Panc1 (cell line): ENCODE measurements around the gene TMEM106C. TPM values are rescaled to one million over a fixed set of nuclear protein-coding genes. Genes with fewer than 3 reads are reported as not detected.

Experiments
- ATAC-seq: fragments of 200-7000 bp; cut with Tn5 transposase; 2 replicates; pipeline ENCODE4 v1.9.1; 2020; ENCODE audit warnings: mild to moderate bottlenecking, moderate library complexity
- BruUV-seq: library from RNA; stranded (reverse); fragments of 400-500 nt; replicated peaks from 2 replicates; lab custom pipeline; 2021; lab: Mats Ljungman, UMichigan
- CTCF ChIA-PET: fragments of 300-600 bp; sonication (Branson Sonifier 250); formaldehyde crosslinking; loops from one replicate; lab custom pipeline; 2022; ENCODE audit warnings: antibody characterized with exemption; lab: Charles Lee
- POLR2A ChIA-PET: fragments of 300-600 bp; sonication (Branson Sonifier 250); formaldehyde crosslinking; loops from one replicate; lab custom pipeline; 2022; ENCODE audit warnings: antibody characterized with exemption; lab: Charles Lee
- DNase-seq: peaks from one replicate; pipeline ENCODE4 v3.0.0-alpha.2; 2010; ENCODE audit warnings: low read depth, low spot score
- H3K27ac ChIP-seq: 2 replicates; pipeline ENCODE4 v1.5.1; 2011; ENCODE audit warnings: mild to moderate bottlenecking, low read length, inconsistent platforms
- H3K27me3 ChIP-seq: fragments of 200-500 bp; sonication (Bioruptor generic); 2 replicates; pipeline ENCODE4 v1.6.0; 2014; ENCODE audit warnings: low read length, inconsistent platforms; ENCODE audit not compliant: control insufficient read depth, insufficient read depth
- H3K36me3 ChIP-seq: fragments of 200-500 bp; sonication (Bioruptor generic); 2 replicates; pipeline ENCODE4 v1.5.1; 2014; ENCODE audit warnings: inconsistent platforms, mild to moderate bottlenecking, low read length, moderate library complexity; ENCODE audit not compliant: control insufficient read depth, insufficient read depth
- H3K4me1 ChIP-seq: 2 replicates; pipeline ENCODE4 v1.5.1; 2011; ENCODE audit warnings: inconsistent platforms, mild to moderate bottlenecking, low read length, moderate library complexity; ENCODE audit not compliant: control insufficient read depth, insufficient read depth
- H3K4me3 ChIP-seq, 2 experiments: 2 replicates each; pipeline ENCODE4 v1.5.1; 2011 to 2012; ENCODE audit warnings: low read depth in 2 of 2, low read length in 2 of 2, mild to moderate bottlenecking in 2 of 2, inconsistent platforms in 1 of 2, moderate library complexity in 1 of 2
- H3K9me3 ChIP-seq: fragments of 200-500 bp; sonication (Bioruptor generic); 2 replicates; pipeline ENCODE4 v1.5.1; 2014; ENCODE audit warnings: low read depth, mild to moderate bottlenecking, inconsistent platforms, low read length, moderate library complexity; ENCODE audit not compliant: control insufficient read depth, insufficient read depth
- POLR2AphosphoS5 ChIP-seq: IDR thresholded peaks from 2 replicates; pipeline ENCODE4 v1.6.1; 2012; ENCODE audit warnings: mild to moderate bottlenecking, low read depth, low read length, moderate library complexity
- REST ChIP-seq, 2 experiments: IDR thresholded peaks; 2 replicates each; pipeline ENCODE4 v1.6.1; 2011 to 2012; ENCODE audit warnings: low read depth in 2 of 2, control low read depth in 1 of 2, low read length in 1 of 2, mild to moderate bottlenecking in 1 of 2, moderate library complexity in 1 of 2; ENCODE audit not compliant: insufficient read depth in 1 of 2
- SIN3A ChIP-seq: IDR thresholded peaks from 2 replicates; pipeline ENCODE4 v1.6.1; 2012; ENCODE audit warnings: low read depth, mild to moderate bottlenecking, low read length, moderate library complexity, borderline replicate concordance; ENCODE audit not compliant: insufficient read depth
- TCF7L2 ChIP-seq: IDR thresholded peaks from 2 replicates; pipeline ENCODE4 v1.6.1; 2011; ENCODE audit warnings: mild to moderate bottlenecking, low read depth, low read length, inconsistent platforms
- in situ Hi-C: cut with HindIII; loops from 2 replicates; pipeline ENCODE4 v1.10.0; 2016; ENCODE audit warnings: low sequenced_read_pairs, low pct_unique_long_range_greater_than_20kb
- intact Hi-C: fragments of 100-400 bp; cut with micrococcal nuclease; formaldehyde crosslinking; loops from one replicate; pipeline ENCODE4 v1.10.0; 2022; ENCODE audit not compliant: unreplicated experiment
- total RNA-seq: library from RNA; stranded (reverse); gene quantifications from one replicate; pipeline ENCODE4 v1.2.1, GENCODE V29; 2021; ENCODE audit not compliant: unreplicated experiment
- TF ChIP-seq, protein P1 (sequence below): fragments of 450-650 bp; IDR thresholded peaks from 2 replicates; pipeline ENCODE4 v1.5.1; 2017; ENCODE audit warnings: mild to moderate bottlenecking

TMEM106C gene
- total RNA-seq, 1 experiment from 2014 or later, result 93.7 TPM

GRCh38 chr12:47945341-47945728 lies 18.1 kb upstream of the TMEM106C start:
- H3K4me1 ChIP-seq, result no peaks in the 10 kb centered on the region; the same call in 1 of the 2 replicates
- no peak overlapping the region for H3K4me3 ChIP-seq
- no peaks in the 10 kb centered on the region for H3K36me3 ChIP-seq
- CTCF ChIA-PET, result no interaction called here
- no TSS peak for BruUV-seq
- no peaks in the 10 kb centered on the region for H3K9me3 ChIP-seq
- ATAC-seq, result no peak
- in situ Hi-C loops (no loop called here), intact Hi-C loops (no loop called here)
- POLR2A ChIA-PET, result no interaction called here
- no peaks in the 10 kb centered on the region for H3K27me3 ChIP-seq
- TF ChIP-seq POLR2AphosphoS5 (no peak), TCF7L2 (no peak), SIN3A (no peak), REST (IDR thresholded peaks at IDR 0.05; ENCODE audit: insufficient read depth in 1 of 2, low read depth in 2 of 2, low read length in 1 of 2) (no peak)
- TF ChIP-seq, protein P1, sequence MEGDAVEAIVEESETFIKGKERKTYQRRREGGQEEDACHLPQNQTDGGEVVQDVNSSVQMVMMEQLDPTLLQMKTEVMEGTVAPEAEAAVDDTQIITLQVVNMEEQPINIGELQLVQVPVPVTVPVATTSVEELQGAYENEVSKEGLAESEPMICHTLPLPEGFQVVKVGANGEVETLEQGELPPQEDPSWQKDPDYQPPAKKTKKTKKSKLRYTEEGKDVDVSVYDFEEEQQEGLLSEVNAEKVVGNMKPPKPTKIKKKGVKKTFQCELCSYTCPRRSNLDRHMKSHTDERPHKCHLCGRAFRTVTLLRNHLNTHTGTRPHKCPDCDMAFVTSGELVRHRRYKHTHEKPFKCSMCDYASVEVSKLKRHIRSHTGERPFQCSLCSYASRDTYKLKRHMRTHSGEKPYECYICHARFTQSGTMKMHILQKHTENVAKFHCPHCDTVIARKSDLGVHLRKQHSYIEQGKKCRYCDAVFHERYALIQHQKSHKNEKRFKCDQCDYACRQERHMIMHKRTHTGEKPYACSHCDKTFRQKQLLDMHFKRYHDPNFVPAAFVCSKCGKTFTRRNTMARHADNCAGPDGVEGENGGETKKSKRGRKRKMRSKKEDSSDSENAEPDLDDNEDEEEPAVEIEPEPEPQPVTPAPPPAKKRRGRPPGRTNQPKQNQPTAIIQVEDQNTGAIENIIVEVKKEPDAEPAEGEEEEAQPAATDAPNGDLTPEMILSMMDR, result no peak
- H3K27ac ChIP-seq, result no peak overlapping the region
- DNase-seq, result no peak

DNA sequence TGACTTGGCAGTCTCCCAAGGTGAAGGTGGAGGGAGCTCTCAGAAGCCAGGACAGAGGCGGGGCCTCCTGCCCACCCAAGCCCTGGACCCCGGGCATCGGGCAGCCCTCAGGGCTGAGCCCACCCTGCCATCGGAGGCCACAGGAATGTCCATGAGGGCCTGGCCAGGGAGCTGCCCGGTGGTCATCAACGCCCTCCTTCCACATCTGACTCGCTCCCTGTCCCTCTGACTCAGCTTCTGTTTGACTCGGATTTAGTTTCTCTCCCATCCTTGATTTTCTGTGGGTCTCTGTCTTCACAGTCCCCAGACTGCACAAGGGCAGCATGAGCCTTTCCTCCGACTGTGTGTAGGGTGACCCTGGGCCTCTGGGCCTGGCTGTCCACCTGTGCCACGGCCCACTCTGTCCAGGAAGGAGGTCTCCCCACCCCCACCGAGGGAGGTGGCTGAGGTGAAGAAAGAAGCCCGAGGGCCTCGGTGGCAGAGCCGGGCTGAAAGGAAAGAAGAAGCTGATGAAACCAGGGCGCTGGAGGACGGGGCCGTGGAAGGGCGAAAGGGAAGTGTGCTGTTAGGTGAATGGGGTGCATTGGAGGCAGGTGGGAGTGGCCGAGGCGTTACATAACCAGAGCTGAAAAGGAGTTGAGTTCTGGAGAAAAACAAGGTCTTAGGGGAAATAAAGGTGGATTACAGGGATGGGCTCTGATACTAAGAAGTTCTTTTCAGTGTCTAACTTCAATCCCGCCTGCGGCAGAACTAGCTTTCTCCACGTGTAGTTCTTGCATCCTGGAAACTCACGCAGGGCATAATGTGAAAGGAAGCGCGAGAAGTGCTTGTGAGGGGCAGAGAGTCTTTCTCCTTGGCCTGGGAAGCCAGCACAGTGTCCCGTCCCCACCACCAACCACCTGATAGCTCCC lies 16.7 kb upstream of the TMEM106C start:
- in situ Hi-C loops, result no loop called here

More for the DNA sequence above, 16.7 kb upstream of the TMEM106C start:
- Histone ChIP-seq H3K27ac (no peak overlapping the region), H3K9me3 (no peaks in the 10 kb centered on the region), H3K4me3 (no peak overlapping the region), H3K36me3 (no peaks in the 10 kb centered on the region), H3K4me1 (no peaks in the 10 kb centered on the region; the same call in 1 of the 2 replicates), H3K27me3 (no peaks in the 10 kb centered on the region)
- no TSS peak for BruUV-seq
- ATAC-seq (no peak), DNase-seq (no peak)
- ChIA-PET POLR2A (interaction anchor here (0.6 kb wide), 1 partner anchor 7 kb away, joined by 3 read pairs; no protein-coding TSS in a partner anchor), CTCF (interaction anchor here (0.7 kb wide), 1 partner anchor 123 kb away, joined by 3 read pairs; no protein-coding TSS in a partner anchor)
- intact Hi-C loops, result no loop called here
- no peak for TF ChIP-seq POLR2AphosphoS5
